ENCODE data around the gene BTN1A1. TPM values are rescaled to one million over a fixed set of nuclear protein-coding genes. Genes with fewer than 3 reads are reported as not detected.
"Not testable (repeated sequence)": the region's sequence is repeated elsewhere in the genome, so short reads cannot be mapped to it uniquely, and the experiment has no call there.

BTN1A1 gene
- total and polyA plus RNA-seq, 9 of the 15 experiments (the other 6 are each of a cell fraction or from before 2014, with no cell fraction given): 0.01 to 0.15 (median 0.06) TPM; not detected in 4

DNA sequence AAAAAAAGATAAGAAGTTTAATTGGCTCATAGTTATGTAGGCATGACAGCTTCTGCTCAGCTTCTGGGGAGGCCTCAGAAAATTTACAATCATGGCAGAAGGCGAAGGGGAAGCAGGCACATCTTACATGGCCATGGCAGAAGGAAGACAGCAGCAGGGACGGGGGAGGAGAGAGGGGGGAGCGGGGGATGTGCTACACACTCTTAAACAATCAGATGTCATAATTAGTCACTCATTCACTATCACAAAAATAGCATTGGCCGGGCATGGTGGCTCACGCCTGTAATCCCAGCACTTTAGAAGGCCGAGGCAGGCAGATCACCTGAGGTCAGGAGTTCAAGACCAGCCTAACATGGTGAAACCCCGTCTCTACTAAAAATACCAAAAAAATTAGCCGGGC is 10.9 kb downstream of the BTN1A1 start (continued):
- TF ChIP-seq, protein P1, sequence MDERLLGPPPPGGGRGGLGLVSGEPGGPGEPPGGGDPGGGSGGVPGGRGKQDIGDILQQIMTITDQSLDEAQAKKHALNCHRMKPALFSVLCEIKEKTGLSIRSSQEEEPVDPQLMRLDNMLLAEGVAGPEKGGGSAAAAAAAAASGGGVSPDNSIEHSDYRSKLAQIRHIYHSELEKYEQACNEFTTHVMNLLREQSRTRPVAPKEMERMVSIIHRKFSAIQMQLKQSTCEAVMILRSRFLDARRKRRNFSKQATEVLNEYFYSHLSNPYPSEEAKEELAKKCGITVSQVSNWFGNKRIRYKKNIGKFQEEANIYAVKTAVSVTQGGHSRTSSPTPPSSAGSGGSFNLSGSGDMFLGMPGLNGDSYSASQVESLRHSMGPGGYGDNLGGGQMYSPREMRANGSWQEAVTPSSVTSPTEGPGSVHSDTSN (CRISPR knock-in tag; IDR thresholded peaks at IDR 0.05; ENCODE audit: low read depth): not testable (repeated sequence)
- TF ChIP-seq, protein P1 (tag; conservative IDR thresholded peaks at IDR 0.05; ENCODE audit: low read depth): peak; percentile 49; the same call in 1 of the 2 replicates
- TF ChIP-seq NR2C1 (IDR thresholded peaks at IDR 0.05) (0 out of 2 replicates have a peak, but pooled peaks have one; percentile 14), JUND (IDR thresholded peaks at IDR 0.05; ENCODE audit: borderline replicate concordance, low read depth, low read length) (peak; percentile 45), MEIS2 (IDR thresholded peaks at IDR 0.05; ENCODE audit: partially characterized antibody) (peak; percentile 50)
- TF ChIP-seq NR2C1 (tag; IDR thresholded peaks at IDR 0.05); JUND (tag; IDR thresholded peaks at IDR 0.05; ENCODE audit: borderline replicate concordance, low read depth, low read length): not testable (repeated sequence)

DNA sequence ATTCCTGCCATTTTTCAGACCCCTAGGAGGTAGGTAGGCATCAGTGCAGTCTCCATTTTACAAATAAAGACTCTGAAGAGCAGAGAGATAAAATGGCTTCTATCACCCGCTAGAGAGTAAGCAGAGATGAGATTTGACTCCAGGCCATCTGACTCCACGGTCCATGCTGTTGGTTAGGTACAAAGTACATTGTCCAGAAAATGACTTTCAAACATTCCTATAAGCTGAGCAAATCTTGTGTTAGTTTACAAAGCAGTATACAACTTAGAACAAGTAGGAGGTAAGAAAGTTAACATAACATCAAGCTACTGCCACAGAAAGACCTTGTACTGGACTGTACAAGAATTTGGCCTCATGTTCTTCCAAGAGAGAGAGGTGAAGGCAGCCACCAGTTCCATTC is 14.9 kb downstream of the BTN1A1 start:
- Histone ChIP-seq H3K9me3 (replicated peaks; ENCODE audit: control insufficient read depth, insufficient read depth, low read depth, low read length) (no peaks in the 10 kb centered on the region), H3K9ac (ENCODE audit: insufficient read depth in 1 of 2, low read depth in 2 of 2, low read length in 2 of 2) (no peak overlapping the region), H3K79me2 (ENCODE audit: control insufficient read depth, insufficient read depth, low read length) (no peaks in the 10 kb centered on the region), H2AFZ (ENCODE audit: low read depth, low read length) (peak overlapping the region; percentile 77), H3K27me3 (ENCODE audit: control insufficient read depth in 2 of 2, insufficient read depth in 2 of 2, low read length in 2 of 2) (no peaks in the 10 kb centered on the region), H3K4me1 (replicated peaks in 1 of 2; ENCODE audit: control insufficient read depth in 2 of 2, insufficient read depth in 2 of 2, low read length in 2 of 2) (peaks cover 0 to 13% of the 10 kb centered on the region in 2 experiments; a peak in 2 of 5 replicates), H3K4me2 (ENCODE audit: insufficient read depth, low read length) (no peak overlapping the region), H3K27ac (ENCODE audit: extremely low read depth, low read depth, low read length) (no peak overlapping the region), H3K36me3 (ENCODE audit: control insufficient read depth, insufficient read depth, low read length) (no peaks in the 10 kb centered on the region), H4K20me1 (replicated peaks; ENCODE audit: control insufficient read depth, insufficient read depth, low read length) (no peaks in the 10 kb centered on the region), H3K4me3 (no peak overlapping the region), H3K9me1 (ENCODE audit: control insufficient read depth, insufficient read depth, low read length) (no peaks in the 10 kb centered on the region)
- peak; percentile 10; the same call in 1 of the 3 replicates for ATAC-seq
- POLR2A ChIA-PET: interaction anchor here (1.0 kb wide), 1 partner anchor 10 kb away, joined by 3 read pairs; no protein-coding TSS in a partner anchor
- BruUV-seq (replicated peaks): no TSS peak
- WGBS (ENCODE audit: insufficient coverage, low coverage, missing lambda C conversion rate): 58% methylated on average over 2 of the region's 2 CpGs
- CTCF ChIA-PET (ENCODE audit: low intra/inter-chr PET ratio): no interaction called here
- intact Hi-C loops (cut with micrococcal nuclease) (no loop called here), in situ Hi-C loops (cut with MboI) (no loop called here)
- no peak for TF ChIP-seq NR2C2 (CRISPR knock-in tag; IDR thresholded peaks at IDR 0.05)
- TF ChIP-seq NR2C2 (tag; IDR thresholded peaks at IDR 0.05): no peak
- peak in 2 of 3 experiments; percentile 19 to 87 for TF ChIP-seq YY1 (IDR thresholded peaks at IDR 0.05; ENCODE audit: borderline replicate concordance in 1 of 3, control insufficient read depth in 1 of 3, extremely low read depth in 1 of 3, insufficient read depth in 3 of 3, insufficient read length in 1 of 3, insufficient replicate concordance in 2 of 3, low read depth in 1 of 3, low read length in 2 of 3)
- peak; percentile 47; the same call in 1 of the 2 replicates for TF ChIP-seq TEAD4 (IDR thresholded peaks at IDR 0.05; ENCODE audit: low read length)
- TF ChIP-seq TEAD4 (CRISPR knock-in tag; IDR thresholded peaks at IDR 0.05; ENCODE audit: borderline replicate concordance): no peak
- TF ChIP-seq NR3C1 (CRISPR knock-in tag; IDR thresholded peaks at IDR 0.05): no peak
- no peak for TF ChIP-seq FOXA1 (IDR thresholded peaks at IDR 0.05; ENCODE audit: borderline replicate concordance)
- TF ChIP-seq KAT8 (IDR thresholded peaks at IDR 0.05; ENCODE audit: low read depth): peak; percentile 86
- TF ChIP-seq, protein P2, sequence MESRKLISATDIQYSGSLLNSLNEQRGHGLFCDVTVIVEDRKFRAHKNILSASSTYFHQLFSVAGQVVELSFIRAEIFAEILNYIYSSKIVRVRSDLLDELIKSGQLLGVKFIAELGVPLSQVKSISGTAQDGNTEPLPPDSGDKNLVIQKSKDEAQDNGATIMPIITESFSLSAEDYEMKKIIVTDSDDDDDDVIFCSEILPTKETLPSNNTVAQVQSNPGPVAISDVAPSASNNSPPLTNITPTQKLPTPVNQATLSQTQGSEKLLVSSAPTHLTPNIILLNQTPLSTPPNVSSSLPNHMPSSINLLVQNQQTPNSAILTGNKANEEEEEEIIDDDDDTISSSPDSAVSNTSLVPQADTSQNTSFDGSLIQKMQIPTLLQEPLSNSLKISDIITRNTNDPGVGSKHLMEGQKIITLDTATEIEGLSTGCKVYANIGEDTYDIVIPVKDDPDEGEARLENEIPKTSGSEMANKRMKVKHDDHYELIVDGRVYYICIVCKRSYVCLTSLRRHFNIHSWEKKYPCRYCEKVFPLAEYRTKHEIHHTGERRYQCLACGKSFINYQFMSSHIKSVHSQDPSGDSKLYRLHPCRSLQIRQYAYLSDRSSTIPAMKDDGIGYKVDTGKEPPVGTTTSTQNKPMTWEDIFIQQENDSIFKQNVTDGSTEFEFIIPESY (CRISPR knock-in tag; IDR thresholded peaks at IDR 0.05): peak; percentile 45; the same call in 1 of the 2 replicates
- FAIRE-seq: peak; percentile 52
- DNase-seq (ENCODE audit: extremely low read depth in 1 of 4, low spot score in 3 of 4): no peak
